Measurements from ENCODE around the gene CRMP1. TPM values are rescaled to one million over a fixed set of nuclear protein-coding genes. Genes with fewer than 3 reads are reported as not detected.

The CRMP1 gene
- total RNA-seq, 1 donor: not detected

GRCh38 chr4:5891563-5892322 is 1.1 kb downstream of the CRMP1 start:
- no peak for TF ChIP-seq CTCF (IDR thresholded peaks at IDR 0.05; ENCODE audit: insufficient read depth, low read length)
- DNase-seq (ENCODE audit: low read depth): no peak
- no peak overlapping the region for H3K4me3 ChIP-seq (ENCODE audit: low read depth, low read length)

- no peak overlapping the region for H3K4me3 ChIP-seq (ENCODE audit: low read depth, low read length)
- no peak for DNase-seq (ENCODE audit: low read depth)
- no peak for TF ChIP-seq CTCF (IDR thresholded peaks at IDR 0.05; ENCODE audit: insufficient read depth, low read length)
Observed at GRCh38 chr4:5890063-5890727, 2.7 kb downstream of the CRMP1 start.

- no peak overlapping the region for H3K4me3 ChIP-seq (ENCODE audit: low read depth, low read length)
- DNase-seq (ENCODE audit: low read depth): no peak
- no peak for TF ChIP-seq CTCF (IDR thresholded peaks at IDR 0.05; ENCODE audit: insufficient read depth, low read length)
Observed at GRCh38 chr4:5889002-5889696, 3.7 kb downstream of the CRMP1 start.

- H3K4me3 ChIP-seq (ENCODE audit: low read depth, low read length): no peak overlapping the region
- no peak for DNase-seq (ENCODE audit: low read depth)
- TF ChIP-seq CTCF (IDR thresholded peaks at IDR 0.05; ENCODE audit: insufficient read depth, low read length): no peak
Observed at GRCh38 chr4:5888222-5889001, 4.5 kb downstream of the CRMP1 start.

- TF ChIP-seq CTCF (IDR thresholded peaks at IDR 0.05; ENCODE audit: insufficient read depth, low read length): no peak
- no peak overlapping the region for H3K4me3 ChIP-seq (ENCODE audit: low read depth, low read length)
- DNase-seq (ENCODE audit: low read depth): no peak
Observed at GRCh38 chr4:5887361-5888221, 5.3 kb downstream of the CRMP1 start.

GRCh38 chr4:5887011-5887360 is 5.9 kb downstream of the CRMP1 start:
- DNase-seq (ENCODE audit: low read depth): no peak
- no peak for TF ChIP-seq CTCF (IDR thresholded peaks at IDR 0.05; ENCODE audit: insufficient read depth, low read length)

More at GRCh38 chr4:5887011-5887360, 5.9 kb downstream of the CRMP1 start:
- H3K4me3 ChIP-seq (ENCODE audit: low read depth, low read length): no peak overlapping the region
